Common myeloid progenitor, CD34-positive (primary cell): ENCODE results near the gene KIF27.

Experiments used
- CTCF ChIA-PET: fragments of 350-600 bp; sonication (Branson Sonifier 250); formaldehyde crosslinking; loops from one replicate; lab custom pipeline; 2021; ENCODE audit warnings: antibody characterized with exemption; lab: Charles Lee
- POLR2A ChIA-PET: fragments of 350-600 bp; sonication (Branson Sonifier 250); formaldehyde crosslinking; loops from one replicate; lab custom pipeline; 2021; ENCODE audit warnings: antibody characterized with exemption; lab: Charles Lee
- DNase-seq, 3 donors: peaks; one replicate each; pipeline versions ENCODE4 v3.0.0 to v3.0.0-alpha.2; 2013
- H3K27ac ChIP-seq, 2 experiments: 1 replicate in 1 of 2; 2 replicates in 1 of 2; pipeline ENCODE4 v1.7.0; 2013; ENCODE audit warnings: inconsistent platforms in 2 of 2, low read length in 2 of 2, mild to moderate bottlenecking in 2 of 2, low read depth in 1 of 2, moderate library complexity in 1 of 2; ENCODE audit not compliant: severe bottlenecking in 2 of 2, insufficient read depth in 1 of 2, poor library complexity in 1 of 2
- H3K27me3 ChIP-seq, 5 experiments: replicated peaks in 2 of 5; 1 replicate in 3 of 5; 2 replicates in 2 of 5; pipeline versions ENCODE4 v1.6.1 to v1.7.0; 2013; ENCODE audit warnings: low read length in 4 of 5, mild to moderate bottlenecking in 2 of 5, moderate library complexity in 2 of 5, inconsistent platforms in 1 of 5; ENCODE audit not compliant: insufficient read depth in 5 of 5, control insufficient read depth in 4 of 5
- H3K36me3 ChIP-seq, 4 experiments: 1 replicate in 2 of 4; 2 replicates in 2 of 4; pipeline versions ENCODE4 v1.6.1 to v1.7.0; 2013; ENCODE audit warnings: low read length in 3 of 4, control low read depth in 1 of 4, mild to moderate bottlenecking in 1 of 4; ENCODE audit not compliant: control insufficient read depth in 4 of 4, insufficient read depth in 4 of 4
- H3K4me1 ChIP-seq, 4 experiments: 1 replicate in 3 of 4; 2 replicates in 1 of 4; pipeline versions ENCODE4 v1.6.1 to v1.7.1; 2013; ENCODE audit warnings: low read length in 3 of 4, mild to moderate bottlenecking in 3 of 4, control low read depth in 1 of 4, inconsistent platforms in 1 of 4, moderate library complexity in 1 of 4; ENCODE audit not compliant: control insufficient read depth in 4 of 4, insufficient read depth in 4 of 4; ENCODE audit errors: control extremely low read depth in 1 of 4
- H3K4me3 ChIP-seq, 7 experiments: 1 replicate in 4 of 7; 2 replicates in 3 of 7; pipeline versions ENCODE4 v1.5.1 to v1.7.0; 2013; ENCODE audit warnings: mild to moderate bottlenecking in 7 of 7, low read length in 6 of 7, moderate library complexity in 6 of 7, inconsistent platforms in 2 of 7, low read depth in 2 of 7, control low read depth in 1 of 7; ENCODE audit not compliant: insufficient read depth in 4 of 7, control insufficient read depth in 1 of 7; ENCODE audit errors: extremely low read depth in 1 of 7
- H3K9me3 ChIP-seq, 5 experiments: 1 replicate in 4 of 5; 2 replicates in 1 of 5; pipeline versions ENCODE4 v1.6.1 to v1.7.1; 2013; ENCODE audit warnings: low read length in 4 of 5, mild to moderate bottlenecking in 2 of 5, inconsistent platforms in 1 of 5, low read depth in 1 of 5, moderate library complexity in 1 of 5; ENCODE audit not compliant: control insufficient read depth in 4 of 5, insufficient read depth in 2 of 5; ENCODE audit errors: control extremely low read depth in 1 of 5
- WGBS: methylation state at CpG from one replicate; pipeline ENCODE4 v1.1.5; 2013; ENCODE audit not compliant: insufficient coverage; 5-methylcytosine and 5-hydroxymethylcytosine counted together

KIF27 gene

GRCh38 chr9:83964973-83965349, 43.7 kb upstream of the KIF27 start:
- H3K4me1 ChIP-seq = no peaks in the 10 kb centered on the region
- H3K27me3 ChIP-seq = no peaks in the 10 kb centered on the region
- no peaks in the 10 kb centered on the region for H3K9me3 ChIP-seq
- ChIA-PET POLR2A (no interaction called here), CTCF (interaction anchor here (1.8 kb wide), 1 partner anchor 296 kb away, joined by 5 read pairs; no protein-coding TSS in a partner anchor)
- H3K36me3 ChIP-seq = peaks cover 8 to 25% (median 20%) of the 10 kb centered on the region in 4 experiments
- DNase-seq = peak in 2 of 3 donors; percentile 32 to 37
- WGBS = 95% methylated on average over 2 of the region's 2 CpGs
- no peak overlapping the region for H3K4me3 ChIP-seq
- H3K27ac ChIP-seq = no peak overlapping the region

- H3K36me3 ChIP-seq = peaks cover 3 to 5% (median 4%) of the 10 kb centered on the region in 4 experiments
- H3K27me3 ChIP-seq = no peaks in the 10 kb centered on the region
- POLR2A ChIA-PET = no interaction called here
- H3K4me3 ChIP-seq = no peak overlapping the region
- CTCF ChIA-PET = interaction anchor here (0.9 to 2.4 kb wide), 4 partner anchors 14 to 25 kb away, joined by 3 to 7 read pairs (median 6); no protein-coding TSS in a partner anchor
- 92% methylated on average over 2 of the region's 3 CpGs for WGBS
- DNase-seq = no peak
- H3K4me1 ChIP-seq = no peaks in the 10 kb centered on the region
- H3K9me3 ChIP-seq = no peaks in the 10 kb centered on the region
- no peak overlapping the region for H3K27ac ChIP-seq
Measured at GRCh38 chr9:83962165-83962564, 40.9 kb upstream of the KIF27 start.

GRCh38 chr9:83960991-83961390, 39.8 kb upstream of the KIF27 start:
- no peak overlapping the region for H3K4me3 ChIP-seq
- no peaks in the 10 kb centered on the region for H3K27me3 ChIP-seq
- 100% methylated on average over 4 of the region's 5 CpGs for WGBS
- no peaks in the 10 kb centered on the region for H3K36me3 ChIP-seq
- POLR2A ChIA-PET = interaction anchor here (0.6 kb wide), 1 partner anchor 809 kb away, joined by 3 read pairs; no protein-coding TSS in a partner anchor
- CTCF ChIA-PET = interaction anchor here (1.3 kb wide), 1 partner anchor 10 kb away, joined by 4 read pairs; no protein-coding TSS in a partner anchor
- no peak overlapping the region for H3K27ac ChIP-seq
- peaks cover 0 to 10% (median 8%) of the 10 kb centered on the region in 4 experiments for H3K4me1 ChIP-seq
- no peaks in the 10 kb centered on the region for H3K9me3 ChIP-seq
- no peak for DNase-seq

GRCh38 chr9:83959061-83959460, 37.8 kb upstream of the KIF27 start:
- WGBS = no CpG with 5 or more reads among the region's 4 CpGs
- Histone ChIP-seq H3K4me3 (no peak overlapping the region), H3K27ac (no peak overlapping the region), H3K4me1 (peaks cover 5 to 19% (median 10%) of the 10 kb centered on the region in 4 experiments), H3K36me3 (no peaks in the 10 kb centered on the region), H3K9me3 (no peaks in the 10 kb centered on the region), H3K27me3 (no peaks in the 10 kb centered on the region)
- CTCF ChIA-PET = interaction anchor here (1.5 kb wide), 1 partner anchor 20 kb away, joined by 3 read pairs; no protein-coding TSS in a partner anchor
- POLR2A ChIA-PET = interaction anchor here (0.7 kb wide), 1 partner anchor 11 kb away, joined by 3 read pairs; no protein-coding TSS in a partner anchor
- DNase-seq = no peak

GRCh38 chr9:83957248-83957513, 35.9 kb upstream of the KIF27 start:
- CTCF ChIA-PET = interaction anchor here (0.9 to 1.6 kb wide), 2 partner anchors 23 to 35 kb away, joined by 3 to 4 read pairs; partner anchors contain the start of genes KIF27 and RMI1
- POLR2A ChIA-PET = interaction anchor here (1.0 kb wide), 1 partner anchor 23 kb away, joined by 3 read pairs; the partner anchor contains the start of gene RMI1
- Histone ChIP-seq H3K27ac (no peak overlapping the region), H3K27me3 (no peaks in the 10 kb centered on the region), H3K4me1 (peaks cover 5 to 19% (median 10%) of the 10 kb centered on the region in 4 experiments), H3K4me3 (peak overlapping the region in 5 of 7 experiments; percentile 62 to 81 (median 73)), H3K36me3 (no peaks in the 10 kb centered on the region), H3K9me3 (no peaks in the 10 kb centered on the region)
- 97% methylated on average over 3 of the region's 4 CpGs for WGBS
- DNase-seq = peak in 1 of 3 donors; percentile 23

GRCh38 chr9:83956436-83957247, 35.4 kb upstream of the KIF27 start:
- no peaks in the 10 kb centered on the region for H3K9me3 ChIP-seq
- H3K4me1 ChIP-seq = peaks cover 5 to 19% (median 10%) of the 10 kb centered on the region in 4 experiments
- ChIA-PET POLR2A (no interaction called here), CTCF (no interaction called here)
- H3K36me3 ChIP-seq = no peaks in the 10 kb centered on the region
- H3K4me3 ChIP-seq = peak overlapping the region; percentile 35 to 81 (median 71)
- DNase-seq = peak; percentile 40 to 63 (median 51)
- H3K27ac ChIP-seq = peak overlapping the region in 1 of 2 experiments; percentile 74
- 4% methylated on average over 45 of the region's 57 CpGs for WGBS
- H3K27me3 ChIP-seq = no peaks in the 10 kb centered on the region

GRCh38 chr9:83956086-83956435, 34.8 kb upstream of the KIF27 start:
- ChIA-PET POLR2A (no interaction called here), CTCF (no interaction called here)
- Histone ChIP-seq H3K27me3 (no peaks in the 10 kb centered on the region), H3K36me3 (no peaks in the 10 kb centered on the region), H3K4me3 (peak overlapping the region; percentile 35 to 81 (median 71)), H3K9me3 (no peaks in the 10 kb centered on the region), H3K4me1 (peaks cover 5 to 19% (median 10%) of the 10 kb centered on the region in 4 experiments), H3K27ac (peak overlapping the region in 1 of 2 experiments; percentile 74)
- DNase-seq = peak; percentile 53 to 87 (median 83)
- WGBS = 0% methylated on average over 23 of the region's 23 CpGs
